Caco-2 (cell line): ENCODE results near the gene TMEM132E. TPM values are rescaled to one million over a fixed set of nuclear protein-coding genes. Genes with fewer than 3 reads are reported as not detected.

Experiments used
- Bru-seq: library from RNA; stranded (reverse); fragments of 400-500 nt; gene quantifications from one replicate; lab custom pipeline; 2021; lab: Mats Ljungman, UMichigan
- BruChase-seq, 2 experiments: library from RNA; stranded (reverse); fragments of 400-500 nt; gene quantifications; one replicate each; lab custom pipeline; 2021; lab: Mats Ljungman, UMichigan
- BruUV-seq: library from RNA; stranded (reverse); fragments of 400-500 nt; replicated peaks from 2 replicates; lab custom pipeline; 2021; lab: Mats Ljungman, UMichigan
- CTCF ChIA-PET: fragments of 300-600 bp; sonication (Branson Sonifier 250); formaldehyde crosslinking; loops from one replicate; lab custom pipeline; 2022; ENCODE audit warnings: antibody characterized with exemption; lab: Charles Lee
- POLR2A ChIA-PET: fragments of 300-600 bp; sonication (Branson Sonifier 250); formaldehyde crosslinking; loops from one replicate; lab custom pipeline; 2022; ENCODE audit warnings: antibody characterized with exemption; lab: Charles Lee
- DNase-seq, 2 experiments: peaks; one replicate each; pipeline versions ENCODE4 v3.0.0 to v3.0.0-alpha.2; 2020 to 2022
- H3K27me3 ChIP-seq: replicated peaks from 2 replicates; pipeline ENCODE4 v1.6.0; 2011; ENCODE audit warnings: low read length; ENCODE audit not compliant: control insufficient read depth, insufficient read depth
- H3K36me3 ChIP-seq: 2 replicates; pipeline ENCODE4 v1.5.1; 2011; ENCODE audit warnings: low read length; ENCODE audit not compliant: control insufficient read depth, insufficient read depth
- H3K4me1 ChIP-seq: fragments of 250-450 bp; sonication (Bioruptor Pico); 2 replicates; pipeline ENCODE4 v1.5.1; 2020; ENCODE audit warnings: mild to moderate bottlenecking
- H3K4me3 ChIP-seq: 2 replicates; pipeline ENCODE4 v1.5.1; 2011; ENCODE audit warnings: low read depth, mild to moderate bottlenecking, control low read depth, low read length
- H3K9me3 ChIP-seq: fragments of 250-450 bp; sonication (Bioruptor Pico); 2 replicates; pipeline ENCODE4 v1.5.1; 2020; ENCODE audit warnings: mild to moderate bottlenecking, moderate library complexity
- H3K27ac Mint-ChIP-seq: one replicate; pipeline ENCODE4 v1.8.0; 2022; ENCODE audit warnings: mixed read lengths; ENCODE audit not compliant: unreplicated experiment
- H3K27me3 Mint-ChIP-seq: one replicate; pipeline ENCODE4 v1.8.0; 2022; ENCODE audit warnings: mixed read lengths; ENCODE audit not compliant: insufficient read depth, unreplicated experiment
- H3K36me3 Mint-ChIP-seq: one replicate; pipeline ENCODE4 v1.8.0; 2022; ENCODE audit warnings: mild to moderate bottlenecking, mixed read lengths; ENCODE audit not compliant: insufficient read depth, unreplicated experiment
- H3K4me1 Mint-ChIP-seq: one replicate; pipeline ENCODE4 v1.8.0; 2022; ENCODE audit warnings: low read depth, mixed read lengths; ENCODE audit not compliant: unreplicated experiment
- H3K4me3 Mint-ChIP-seq: one replicate; pipeline ENCODE4 v1.8.0; 2022; ENCODE audit warnings: mild to moderate bottlenecking, moderate library complexity, mixed read lengths; ENCODE audit not compliant: unreplicated experiment
- H3K9me3 Mint-ChIP-seq: one replicate; pipeline ENCODE4 v1.8.0; 2022; ENCODE audit warnings: mixed read lengths; ENCODE audit not compliant: unreplicated experiment
- intact Hi-C: fragments of 100-400 bp; cut with micrococcal nuclease; formaldehyde crosslinking; loops from one replicate; pipeline ENCODE4 v1.10.0; 2022; ENCODE audit not compliant: unreplicated experiment
- long read RNA-seq: library from polyadenylated mRNA; stranded (forward); transcript quantifications from one replicate; pipeline ENCODE4 v2.0.0, GENCODE V29; 2022
- total RNA-seq: library from RNA; stranded (reverse); gene quantifications from 2 replicates; pipeline ENCODE4 v1.2.3, GENCODE V29; 2022
- TF ChIP-seq, protein P1 (sequence below), 2 experiments: fragments of 200-600 bp in 1 of 2; IDR thresholded peaks; 1 replicate in 1 of 2; 2 replicates in 1 of 2; pipeline versions ENCODE4 v1.5.1 to v1.8.0; 2011 to 2022; ENCODE audit warnings: antibody characterized with exemption in 1 of 2, control low read depth in 1 of 2, inconsistent platforms in 1 of 2, low read depth in 1 of 2, low read length in 1 of 2, mild to moderate bottlenecking in 1 of 2, moderate library complexity in 1 of 2; ENCODE audit not compliant: insufficient read depth in 1 of 2, severe bottlenecking in 1 of 2, unreplicated experiment in 1 of 2

The TMEM132E gene, protein sequence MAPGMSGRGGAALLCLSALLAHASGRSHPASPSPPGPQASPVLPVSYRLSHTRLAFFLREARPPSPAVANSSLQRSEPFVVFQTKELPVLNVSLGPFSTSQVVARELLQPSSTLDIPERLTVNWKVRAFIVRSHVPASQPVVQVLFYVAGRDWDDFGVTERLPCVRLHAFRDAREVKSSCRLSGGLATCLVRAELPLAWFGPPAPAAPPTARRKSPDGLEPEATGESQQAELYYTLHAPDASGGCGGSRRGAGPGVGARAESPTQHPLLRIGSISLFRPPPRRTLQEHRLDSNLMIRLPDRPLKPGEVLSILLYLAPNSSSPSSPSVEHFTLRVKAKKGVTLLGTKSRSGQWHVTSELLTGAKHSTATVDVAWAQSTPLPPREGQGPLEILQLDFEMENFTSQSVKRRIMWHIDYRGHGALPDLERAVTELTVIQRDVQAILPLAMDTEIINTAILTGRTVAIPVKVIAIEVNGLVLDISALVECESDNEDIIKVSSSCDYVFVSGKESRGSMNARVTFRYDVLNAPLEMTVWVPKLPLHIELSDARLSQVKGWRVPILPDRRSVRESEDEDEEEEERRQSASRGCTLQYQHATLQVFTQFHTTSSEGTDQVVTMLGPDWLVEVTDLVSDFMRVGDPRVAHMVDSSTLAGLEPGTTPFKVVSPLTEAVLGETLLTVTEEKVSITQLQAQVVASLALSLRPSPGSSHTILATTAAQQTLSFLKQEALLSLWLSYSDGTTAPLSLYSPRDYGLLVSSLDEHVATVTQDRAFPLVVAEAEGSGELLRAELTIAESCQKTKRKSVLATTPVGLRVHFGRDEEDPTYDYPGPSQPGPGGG (N-terminal part only)
- 0.07 TPM in 1 of 2 replicates, not detected in the other for total RNA-seq
- percentile 1 among the genes with signal in this experiment for Bru-seq, nascent RNA
- BruChase-seq, experiment 1, labeled RNA remaining after a 2-hour chase, result percentile 5 among the genes with signal in this experiment
- BruChase-seq, experiment 2, labeled RNA remaining after a 6-hour chase, result percentile 6 among the genes with signal in this experiment
- long read RNA-seq, result 0 reads

DNA sequence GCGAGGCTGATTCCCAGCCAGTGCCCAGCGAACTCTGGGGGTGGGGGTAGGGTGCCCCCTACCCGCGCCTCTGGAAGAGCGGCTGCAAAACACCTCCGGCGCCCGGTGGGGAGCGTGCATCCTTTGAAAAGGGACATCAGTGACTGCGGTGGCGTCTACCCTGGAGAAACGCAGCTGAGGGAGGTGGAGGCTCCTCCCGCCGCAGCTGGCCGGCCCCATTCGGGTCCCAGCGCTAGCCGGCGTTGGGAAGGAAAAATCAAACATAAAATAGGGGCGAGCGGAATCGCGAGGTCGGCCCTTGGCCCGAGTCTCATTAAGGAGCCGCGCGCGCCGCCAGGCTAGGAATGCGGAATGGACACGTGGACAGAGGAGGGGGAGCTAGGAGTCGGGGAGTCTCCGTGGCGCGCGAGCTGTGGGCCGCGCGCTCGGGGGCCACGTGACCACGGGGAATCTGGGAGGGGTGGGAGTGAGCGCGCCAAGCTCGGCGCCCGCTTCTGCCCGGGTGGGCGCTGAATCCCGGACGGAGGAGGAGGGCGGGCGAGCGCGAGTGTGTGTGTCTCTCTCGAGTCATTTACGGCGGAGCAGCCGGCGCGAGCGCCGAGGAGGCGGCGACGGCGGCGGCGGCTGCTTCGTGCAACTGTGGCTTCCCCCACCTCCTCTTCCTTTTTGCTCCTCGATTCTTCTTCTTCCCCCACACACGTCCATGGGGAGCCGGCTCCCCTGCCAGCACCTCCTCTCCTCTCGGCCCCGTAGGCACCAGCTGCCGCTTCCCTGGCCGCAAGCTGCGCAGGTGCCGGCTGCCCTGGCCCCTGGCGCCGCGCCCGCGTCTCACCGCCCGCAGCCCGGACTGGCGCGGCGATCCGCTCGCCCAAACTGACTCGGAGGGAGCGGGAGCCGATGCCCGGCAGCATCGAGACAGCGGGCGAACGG lies at the start of gene TMEM132E:
Gene TMEM132E, plus strand, starts transcription at position 566 of the 930 bp plus-strand sequence. CDS start 1,495 bp downstream, outside the sequence.
- Mint-ChIP-seq H3K27me3 (peaks cover 40% of the 10 kb centered on the region), H3K4me3 (peak within 1 kb of the TSS; percentile 78), H3K27ac (no peak within 1 kb of the TSS), H3K36me3 (no peaks in the 10 kb centered on the region), H3K9me3 (no peaks in the 10 kb centered on the region), H3K4me1 (no peaks in the 10 kb centered on the region)
- POLR2A ChIA-PET, result no interaction called here
- DNase-seq, result no peak
- no TSS peak for BruUV-seq
- intact Hi-C loops, result no loop called here
- Histone ChIP-seq H3K4me3 (peak within 1 kb of the TSS; percentile 25), H3K9me3 (no peaks in the 10 kb centered on the region), H3K27me3 (peaks cover 4% of the 10 kb centered on the region), H3K4me1 (0 out of 2 replicates have a peak, but pooled peaks cover 4% of the 10 kb centered on the region), H3K36me3 (no peaks in the 10 kb centered on the region)
- CTCF ChIA-PET, result no interaction called here
- TF ChIP-seq, protein P1, sequence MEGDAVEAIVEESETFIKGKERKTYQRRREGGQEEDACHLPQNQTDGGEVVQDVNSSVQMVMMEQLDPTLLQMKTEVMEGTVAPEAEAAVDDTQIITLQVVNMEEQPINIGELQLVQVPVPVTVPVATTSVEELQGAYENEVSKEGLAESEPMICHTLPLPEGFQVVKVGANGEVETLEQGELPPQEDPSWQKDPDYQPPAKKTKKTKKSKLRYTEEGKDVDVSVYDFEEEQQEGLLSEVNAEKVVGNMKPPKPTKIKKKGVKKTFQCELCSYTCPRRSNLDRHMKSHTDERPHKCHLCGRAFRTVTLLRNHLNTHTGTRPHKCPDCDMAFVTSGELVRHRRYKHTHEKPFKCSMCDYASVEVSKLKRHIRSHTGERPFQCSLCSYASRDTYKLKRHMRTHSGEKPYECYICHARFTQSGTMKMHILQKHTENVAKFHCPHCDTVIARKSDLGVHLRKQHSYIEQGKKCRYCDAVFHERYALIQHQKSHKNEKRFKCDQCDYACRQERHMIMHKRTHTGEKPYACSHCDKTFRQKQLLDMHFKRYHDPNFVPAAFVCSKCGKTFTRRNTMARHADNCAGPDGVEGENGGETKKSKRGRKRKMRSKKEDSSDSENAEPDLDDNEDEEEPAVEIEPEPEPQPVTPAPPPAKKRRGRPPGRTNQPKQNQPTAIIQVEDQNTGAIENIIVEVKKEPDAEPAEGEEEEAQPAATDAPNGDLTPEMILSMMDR (IDR thresholded peaks at IDR 0.05; ENCODE audit: insufficient read depth in 1 of 2, low read depth in 1 of 2, low read length in 1 of 2, severe bottlenecking in 1 of 2, unreplicated experiment in 1 of 2), result no peak

DNA sequence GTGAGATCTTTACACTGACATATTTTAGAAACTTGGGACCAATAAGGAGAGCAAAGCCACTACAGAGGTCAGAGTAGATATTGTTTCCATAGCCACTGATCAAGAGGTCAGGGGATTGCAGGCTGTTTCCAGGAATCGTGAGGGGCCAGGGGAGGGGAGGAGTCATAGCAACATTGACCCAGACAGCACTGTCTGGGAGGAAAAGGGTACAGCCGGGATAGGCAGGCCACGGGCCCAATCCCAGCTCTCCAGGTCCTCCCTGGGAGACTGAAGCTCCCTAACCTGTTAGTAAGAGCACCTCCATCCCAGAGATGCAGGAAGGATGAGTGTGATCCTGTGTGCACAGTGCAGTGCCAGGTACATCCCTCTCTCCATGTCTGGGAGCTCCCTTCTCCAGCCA lies 48.5 kb upstream of the TMEM132E start:
- no TSS peak for BruUV-seq
- H3K4me3 Mint-ChIP-seq, result no peak overlapping the region
- ChIA-PET CTCF (no interaction called here), POLR2A (no interaction called here)
- no peaks in the 10 kb centered on the region for H3K4me1 ChIP-seq
- no peaks in the 10 kb centered on the region for H3K36me3 Mint-ChIP-seq
- H3K27me3 Mint-ChIP-seq, result peaks cover 18% of the 10 kb centered on the region
- DNase-seq, result no peak
- no peaks in the 10 kb centered on the region for H3K9me3 Mint-ChIP-seq
- H3K27ac Mint-ChIP-seq, result no peak overlapping the region
- no peaks in the 10 kb centered on the region for H3K36me3 ChIP-seq
- TF ChIP-seq, protein P1 (IDR thresholded peaks at IDR 0.05; ENCODE audit: insufficient read depth in 1 of 2, low read depth in 1 of 2, low read length in 1 of 2, severe bottlenecking in 1 of 2, unreplicated experiment in 1 of 2), result no peak
- H3K27me3 ChIP-seq, result no peaks in the 10 kb centered on the region
- intact Hi-C loops, result no loop called here
- no peaks in the 10 kb centered on the region for H3K9me3 ChIP-seq
- no peaks in the 10 kb centered on the region for H3K4me1 Mint-ChIP-seq
- H3K4me3 ChIP-seq, result no peak overlapping the region
